Fibroblast of the aortic adventitia (primary cell): Measurements from ENCODE around the gene MAD1L1. TPM values are rescaled to one million over a fixed set of nuclear protein-coding genes. Genes with fewer than 3 reads are reported as not detected.

Source experiments
- DNase-seq: peaks from one replicate; pipeline ENCODE4 v3.0.0-alpha.2; 2010; ENCODE audit warnings: low read depth
- H3K4me3 ChIP-seq: 2 replicates; pipeline ENCODE4 v1.5.1; 2011; ENCODE audit warnings: low read depth, mild to moderate bottlenecking, control low read depth, low read length, moderate library complexity
- total RNA-seq: library from RNA; depleted of rRNA; stranded (reverse); fragments of >200 nt; gene quantifications from 2 replicates; pipeline ENCODE4 v1.2.3, GENCODE V29; 2012; ENCODE audit warnings: low replicate concordance
- TF ChIP-seq, protein P1 (sequence below): IDR thresholded peaks from 2 replicates; pipeline ENCODE4 v1.5.1; 2011; ENCODE audit warnings: mild to moderate bottlenecking, low read length, control low read depth, inconsistent platforms; ENCODE audit not compliant: insufficient read depth

The MAD1L1 gene
- total RNA-seq, 1 donor = 22.9 TPM

DNA sequence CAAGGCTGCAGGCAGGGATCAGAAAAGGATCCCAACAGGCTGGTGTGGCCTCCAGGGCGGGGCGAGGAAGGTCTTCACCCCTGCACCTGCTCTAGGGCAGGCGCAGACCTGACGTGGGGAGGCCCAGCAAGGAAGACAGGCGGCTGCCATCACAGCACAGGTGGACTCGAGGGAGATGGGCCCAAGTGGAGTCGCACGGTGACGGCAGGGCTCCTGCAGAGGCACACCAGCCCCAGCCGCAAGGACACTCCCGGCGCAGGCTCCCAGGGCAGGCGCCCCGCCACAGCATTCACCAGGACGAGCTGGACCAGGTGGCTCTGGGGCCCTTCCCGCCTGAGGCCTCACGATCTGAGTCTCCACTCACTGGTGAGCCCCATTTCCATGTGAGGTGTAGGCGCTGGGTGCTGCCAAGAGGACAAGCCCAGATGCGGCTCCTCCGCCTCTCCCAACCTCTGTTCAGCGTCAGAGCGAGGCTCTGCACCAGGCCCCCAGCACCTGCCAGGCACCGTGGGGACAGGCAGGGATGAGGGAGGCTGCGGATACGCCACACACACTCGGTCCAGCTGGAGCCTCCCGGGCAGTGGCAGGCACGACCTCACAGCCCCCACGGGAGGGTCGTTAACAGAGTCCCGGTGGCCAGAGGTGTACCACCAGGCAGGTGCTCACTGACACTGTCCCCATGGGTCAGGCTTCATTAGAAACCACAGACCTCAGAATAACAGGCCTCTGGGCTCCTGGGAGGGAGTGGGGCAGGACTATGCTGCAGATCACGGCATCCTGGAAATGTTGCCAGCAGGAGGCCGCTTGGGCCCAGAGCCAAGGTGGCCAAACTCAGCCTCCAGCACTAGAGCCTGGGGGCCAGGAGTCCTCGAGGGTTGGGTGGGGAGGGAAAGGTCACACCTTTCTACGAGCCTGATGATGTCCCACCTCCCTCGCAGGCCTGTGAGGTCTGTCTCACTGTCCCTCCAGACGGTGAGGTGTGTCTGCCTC is 111.6 kb downstream of the MAD1L1 start:
- DNase-seq = no peak
- H3K4me3 ChIP-seq = no peak overlapping the region

DNA sequence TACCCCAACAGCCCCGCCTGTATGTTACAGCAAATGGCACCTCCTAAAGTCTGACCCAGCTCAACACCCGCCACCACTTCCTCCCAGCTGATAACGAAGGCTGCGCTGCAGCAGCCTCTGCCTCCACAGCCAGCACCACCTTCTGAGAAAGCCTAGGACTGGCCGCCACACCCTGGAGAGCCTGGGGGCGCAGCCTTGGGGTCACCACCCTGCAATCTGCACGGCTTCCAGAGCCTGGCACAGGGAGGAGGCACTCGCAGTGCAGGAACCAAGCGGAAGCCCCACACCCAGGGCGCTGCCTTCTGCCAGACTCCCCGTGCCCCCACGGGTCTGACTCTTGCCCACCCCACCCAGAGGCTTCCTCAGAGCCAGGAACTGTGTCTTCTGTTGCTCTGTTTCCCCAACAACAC is 112.5 kb downstream of the MAD1L1 start:
- TF ChIP-seq, protein P1, sequence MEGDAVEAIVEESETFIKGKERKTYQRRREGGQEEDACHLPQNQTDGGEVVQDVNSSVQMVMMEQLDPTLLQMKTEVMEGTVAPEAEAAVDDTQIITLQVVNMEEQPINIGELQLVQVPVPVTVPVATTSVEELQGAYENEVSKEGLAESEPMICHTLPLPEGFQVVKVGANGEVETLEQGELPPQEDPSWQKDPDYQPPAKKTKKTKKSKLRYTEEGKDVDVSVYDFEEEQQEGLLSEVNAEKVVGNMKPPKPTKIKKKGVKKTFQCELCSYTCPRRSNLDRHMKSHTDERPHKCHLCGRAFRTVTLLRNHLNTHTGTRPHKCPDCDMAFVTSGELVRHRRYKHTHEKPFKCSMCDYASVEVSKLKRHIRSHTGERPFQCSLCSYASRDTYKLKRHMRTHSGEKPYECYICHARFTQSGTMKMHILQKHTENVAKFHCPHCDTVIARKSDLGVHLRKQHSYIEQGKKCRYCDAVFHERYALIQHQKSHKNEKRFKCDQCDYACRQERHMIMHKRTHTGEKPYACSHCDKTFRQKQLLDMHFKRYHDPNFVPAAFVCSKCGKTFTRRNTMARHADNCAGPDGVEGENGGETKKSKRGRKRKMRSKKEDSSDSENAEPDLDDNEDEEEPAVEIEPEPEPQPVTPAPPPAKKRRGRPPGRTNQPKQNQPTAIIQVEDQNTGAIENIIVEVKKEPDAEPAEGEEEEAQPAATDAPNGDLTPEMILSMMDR = no peak
- DNase-seq = no peak
- no peak overlapping the region for H3K4me3 ChIP-seq

More for the DNA sequence above, 111.6 kb downstream of the MAD1L1 start:
- TF ChIP-seq, protein P1 = no peak

DNA sequence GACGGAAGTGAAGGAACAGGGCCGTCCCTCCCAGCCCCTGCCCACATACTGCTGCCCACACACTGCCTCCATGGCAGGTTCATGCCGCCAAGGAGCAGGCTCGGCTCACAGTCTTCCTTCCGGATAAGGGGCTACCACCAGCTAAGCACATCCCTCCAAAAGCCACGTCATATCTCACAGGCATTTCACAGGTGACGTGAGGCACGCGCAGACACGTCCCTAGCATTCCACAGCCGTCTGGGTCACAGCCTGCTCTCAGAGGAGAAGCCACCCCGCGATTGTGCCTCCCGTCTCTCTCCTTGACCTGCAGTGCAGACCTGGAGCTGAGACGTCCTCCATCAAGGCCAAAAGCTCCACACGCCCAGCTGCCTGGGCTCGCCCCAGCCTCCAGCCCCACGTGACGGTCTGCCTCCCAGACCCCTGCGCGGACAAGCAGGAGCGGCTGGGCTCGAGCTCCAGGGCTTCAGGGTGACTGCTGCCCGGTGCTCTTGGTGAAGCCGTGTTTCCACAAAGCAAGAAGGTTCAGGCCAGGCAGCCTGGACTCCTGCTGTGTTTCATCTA is 114.0 kb downstream of the MAD1L1 start:
- TF ChIP-seq, protein P1 = no peak
- no peak for DNase-seq
- H3K4me3 ChIP-seq = no peak overlapping the region

DNA sequence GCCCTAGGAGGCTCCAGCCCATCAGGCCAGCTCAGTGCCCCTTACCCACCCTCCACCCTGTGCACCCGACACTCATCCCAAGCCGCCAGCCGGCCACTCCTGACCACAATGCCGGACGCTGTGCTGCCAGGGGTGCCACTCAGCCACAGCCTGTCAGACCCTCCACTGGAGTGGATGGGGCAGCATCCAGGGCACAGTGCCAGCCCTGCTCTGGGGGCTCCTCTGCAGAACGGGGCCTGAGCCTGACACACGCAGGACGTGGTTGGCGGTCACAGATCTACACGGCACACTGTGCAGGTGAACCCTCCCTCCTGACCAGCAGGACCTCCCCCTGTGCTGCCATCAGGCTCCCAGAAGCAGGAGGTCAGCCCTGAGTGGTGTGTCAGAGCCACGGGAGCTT is 114.7 kb downstream of the MAD1L1 start:
- TF ChIP-seq, protein P1 = no peak
- DNase-seq = no peak

GRCh38 chr7:2117646-2118045 is 115.1 kb downstream of the MAD1L1 start:
- TF ChIP-seq, protein P1 = no peak
- DNase-seq = no peak
- no peak overlapping the region for H3K4me3 ChIP-seq

More for the DNA sequence above, 114.7 kb downstream of the MAD1L1 start:
- no peak overlapping the region for H3K4me3 ChIP-seq

DNA sequence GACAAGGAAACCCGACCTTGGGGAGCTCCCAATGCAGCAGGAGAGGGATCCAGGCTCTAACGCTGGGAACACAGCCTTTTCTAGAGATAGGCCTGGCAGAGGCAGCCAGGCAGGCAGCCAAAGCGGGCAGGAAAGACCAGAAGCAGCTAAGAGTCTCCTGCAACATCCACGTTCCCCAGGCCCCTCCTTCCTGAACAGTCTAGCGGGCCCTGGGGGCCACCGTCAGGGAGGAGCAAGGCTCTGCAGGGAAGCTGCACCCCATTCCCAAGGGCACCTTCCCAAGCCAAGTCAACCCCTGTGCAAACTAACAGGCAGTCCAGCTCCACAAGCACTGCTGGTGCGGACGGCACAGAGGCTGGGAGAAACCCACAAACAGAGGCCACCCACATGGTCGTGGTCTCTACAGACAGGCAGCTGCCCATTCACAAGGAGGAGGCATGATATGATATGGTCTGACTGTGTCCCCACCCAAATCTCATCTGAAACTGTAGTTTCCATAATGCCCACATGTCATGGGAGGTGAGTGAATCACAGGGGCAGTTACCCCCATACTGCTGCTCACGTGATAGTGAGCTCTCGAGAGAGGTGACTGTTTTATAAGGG is 115.7 kb downstream of the MAD1L1 start:
- TF ChIP-seq, protein P1 = no peak
- peak; percentile 50 for DNase-seq

More for the DNA sequence above, 115.7 kb downstream of the MAD1L1 start:
- no peak overlapping the region for H3K4me3 ChIP-seq
